ENCODE results near the gene EFNA5. TPM values are rescaled to one million over a fixed set of nuclear protein-coding genes. Genes with fewer than 3 reads are reported as not detected.
A peak's percentile ranks its signal among the peaks of the same experiment; 100 is the strongest.
"Not testable (repeated sequence)": the region's sequence is repeated elsewhere in the genome, so short reads cannot be mapped to it uniquely, and the experiment has no call there.

EFNA5 gene
- total RNA-seq, 1 experiment from 2014 or later = 1.6 TPM

- in situ Hi-C loops (cut with HindIII; ENCODE audit: low pct_unique_long_range_greater_than_20kb, low sequenced_read_pairs) = no loop called here
- DNase-seq (ENCODE audit: low read depth, low spot score) = no peak
These were observed 297.0 kb downstream of the EFNA5 start for GRCh38 chr5:107373549-107374263.

GRCh38 chr5:107372723-107373450 lies 297.9 kb downstream of the EFNA5 start:
- DNase-seq (ENCODE audit: low read depth, low spot score) = no peak
- in situ Hi-C loops (cut with HindIII; ENCODE audit: low pct_unique_long_range_greater_than_20kb, low sequenced_read_pairs) = no loop called here

GRCh38 chr5:107370396-107370968 lies 300.3 kb downstream of the EFNA5 start:
- in situ Hi-C loops (cut with HindIII; ENCODE audit: low pct_unique_long_range_greater_than_20kb, low sequenced_read_pairs) = no loop called here
- DNase-seq (ENCODE audit: low read depth, low spot score) = no peak

GRCh38 chr5:107369622-107370021 lies 301.1 kb downstream of the EFNA5 start:
- in situ Hi-C loops (cut with HindIII; ENCODE audit: low pct_unique_long_range_greater_than_20kb, low sequenced_read_pairs) = no loop called here
- no peak for DNase-seq (ENCODE audit: low read depth, low spot score)

- in situ Hi-C loops (cut with HindIII; ENCODE audit: low pct_unique_long_range_greater_than_20kb, low sequenced_read_pairs) = no loop called here
- no peak for DNase-seq (ENCODE audit: low read depth, low spot score)
These were observed 302.1 kb downstream of the EFNA5 start for GRCh38 chr5:107368615-107369014.

- DNase-seq (ENCODE audit: low read depth, low spot score) = no peak
- in situ Hi-C loops (cut with HindIII; ENCODE audit: low pct_unique_long_range_greater_than_20kb, low sequenced_read_pairs) = no loop called here
These were observed 302.8 kb downstream of the EFNA5 start for GRCh38 chr5:107367939-107368338.

- no peak for DNase-seq (ENCODE audit: low read depth, low spot score)
- in situ Hi-C loops (cut with HindIII; ENCODE audit: low pct_unique_long_range_greater_than_20kb, low sequenced_read_pairs) = no loop called here
These were observed 303.3 kb downstream of the EFNA5 start for GRCh38 chr5:107367480-107367879.

- in situ Hi-C loops (cut with HindIII; ENCODE audit: low pct_unique_long_range_greater_than_20kb, low sequenced_read_pairs) = no loop called here
- no peak for DNase-seq (ENCODE audit: low read depth, low spot score)
These were observed 305.2 kb downstream of the EFNA5 start for GRCh38 chr5:107365320-107366109.

GRCh38 chr5:107364443-107365319 lies 306.1 kb downstream of the EFNA5 start:
- in situ Hi-C loops (cut with HindIII; ENCODE audit: low pct_unique_long_range_greater_than_20kb, low sequenced_read_pairs) = no loop called here
- no peak for DNase-seq (ENCODE audit: low read depth, low spot score)

- in situ Hi-C loops (cut with HindIII; ENCODE audit: low pct_unique_long_range_greater_than_20kb, low sequenced_read_pairs) = no loop called here
- no peak for DNase-seq (ENCODE audit: low read depth, low spot score)
These were observed 307.0 kb downstream of the EFNA5 start for GRCh38 chr5:107363768-107364167.

GRCh38 chr5:107361945-107362344 lies 308.8 kb downstream of the EFNA5 start:
- in situ Hi-C loops (cut with HindIII; ENCODE audit: low pct_unique_long_range_greater_than_20kb, low sequenced_read_pairs) = no loop called here
- no peak for DNase-seq (ENCODE audit: low read depth, low spot score)

- DNase-seq (ENCODE audit: low read depth, low spot score) = peak; percentile 22
- in situ Hi-C loops (cut with HindIII; ENCODE audit: low pct_unique_long_range_greater_than_20kb, low sequenced_read_pairs) = no loop called here
These were observed 310.9 kb downstream of the EFNA5 start for GRCh38 chr5:107359916-107360234.

GRCh38 chr5:107359033-107359915 lies 311.5 kb downstream of the EFNA5 start:
- DNase-seq (ENCODE audit: low read depth, low spot score) = no peak
- in situ Hi-C loops (cut with HindIII; ENCODE audit: low pct_unique_long_range_greater_than_20kb, low sequenced_read_pairs) = no loop called here

GRCh38 chr5:107356891-107357290 lies 313.8 kb downstream of the EFNA5 start:
- in situ Hi-C loops (cut with HindIII; ENCODE audit: low pct_unique_long_range_greater_than_20kb, low sequenced_read_pairs) = no loop called here
- DNase-seq (ENCODE audit: low read depth, low spot score) = no peak

GRCh38 chr5:107352576-107352975 lies 318.2 kb downstream of the EFNA5 start:
- in situ Hi-C loops (cut with HindIII; ENCODE audit: low pct_unique_long_range_greater_than_20kb, low sequenced_read_pairs) = no loop called here
- DNase-seq (ENCODE audit: low read depth, low spot score) = no peak

GRCh38 chr5:107346580-107346979 lies 324.2 kb downstream of the EFNA5 start:
- in situ Hi-C loops (cut with HindIII; ENCODE audit: low pct_unique_long_range_greater_than_20kb, low sequenced_read_pairs); DNase-seq (ENCODE audit: low read depth, low spot score): not testable (repeated sequence)
